ENCODE data around the gene PRRT2.
A peak's percentile ranks its signal among the peaks of the same experiment; 100 is the strongest.

Gene PRRT2

GRCh38 chr16:29845656-29846055 lies 33.7 kb downstream of the PRRT2 start:
- no peak for TF ChIP-seq CTCF (IDR thresholded peaks at IDR 0.05)
- no peak overlapping the region for H3K27ac ChIP-seq
- H3K4me3 ChIP-seq = no peak overlapping the region
- no peak for DNase-seq (ENCODE audit: low spot score)

GRCh38 chr16:29848420-29849297 lies 36.7 kb downstream of the PRRT2 start:
- peak overlapping the region in 1 of 2 donors; percentile 32 for H3K27ac ChIP-seq
- TF ChIP-seq CTCF (IDR thresholded peaks at IDR 0.05) = peak; percentile 84
- DNase-seq (ENCODE audit: low spot score) = no peak

GRCh38 chr16:29849505-29849904 lies 37.5 kb downstream of the PRRT2 start:
- TF ChIP-seq CTCF (IDR thresholded peaks at IDR 0.05) = no peak
- DNase-seq (ENCODE audit: low spot score) = no peak
- Histone ChIP-seq H3K27ac (peak overlapping the region in 1 of 2 donors; percentile 32), H3K4me3 (no peak overlapping the region)

More at GRCh38 chr16:29848420-29849297, 36.7 kb downstream of the PRRT2 start:
- no peak overlapping the region for H3K4me3 ChIP-seq

- TF ChIP-seq CTCF (IDR thresholded peaks at IDR 0.05) = no peak
- no peak for DNase-seq (ENCODE audit: low spot score)
- no peak overlapping the region for H3K27ac ChIP-seq
- no peak overlapping the region for H3K4me3 ChIP-seq
Measured at GRCh38 chr16:29850998-29851397, 39.0 kb downstream of the PRRT2 start.

- no peak for TF ChIP-seq CTCF (IDR thresholded peaks at IDR 0.05)
- H3K4me3 ChIP-seq = no peak overlapping the region
- no peak overlapping the region for H3K27ac ChIP-seq
- DNase-seq (ENCODE audit: low spot score) = no peak
Measured at GRCh38 chr16:29852654-29853053, 40.7 kb downstream of the PRRT2 start.

- Histone ChIP-seq H3K27ac (no peak overlapping the region), H3K4me3 (no peak overlapping the region)
- TF ChIP-seq CTCF (IDR thresholded peaks at IDR 0.05) = no peak
- DNase-seq (ENCODE audit: low spot score) = no peak
Measured at GRCh38 chr16:29854520-29855100, 42.6 kb downstream of the PRRT2 start.

Data from coronary artery (tissue), 2 donors.